K562 (cell line): ENCODE data around the gene NBEA. TPM values are rescaled to one million over a fixed set of nuclear protein-coding genes. Genes with fewer than 3 reads are reported as not detected.

Experiments
- ATAC-seq: fragments of 200-7000 bp; cut with Tn5 transposase; 3 replicates; pipeline ENCODE4 v1.9.1; 2020; ENCODE audit warnings: moderate library complexity
- BruUV-seq: library from RNA; stranded (reverse); fragments of 400-500 nt; replicated peaks from 2 replicates; lab custom pipeline; 2021; lab: Mats Ljungman, UMichigan
- CTCF ChIA-PET: fragments of 300-600 bp; formaldehyde crosslinking; extraction: SDS; loops from one replicate; lab custom pipeline; 2021; ENCODE audit warnings: low intra/inter-chr PET ratio; lab: Yijun Ruan, JAX
- POLR2A ChIA-PET: fragments of 300-600, 350-650 bp; sonication (Branson Sonifier 250); formaldehyde crosslinking; extraction: SDS; loops from one replicate; lab custom pipeline; 2021; ENCODE audit warnings: antibody characterized with exemption, inconsistent platforms; lab: Yijun Ruan, JAX
- DNase-seq, 4 experiments: peaks; one replicate each; pipeline versions ENCODE4 v3.0.0 to v3.0.0-alpha.2; 2011 to 2018; ENCODE audit warnings: low spot score in 3 of 4, mixed read lengths in 3 of 4; ENCODE audit errors: extremely low read depth in 1 of 4
- FAIRE-seq: peaks from 2 replicates; lab custom pipeline; 2011; peaks lifted over from hg19 to GRCh38; lab: Jason Lieb, UNC
- H2AFZ ChIP-seq: 2 replicates; pipeline ENCODE4 v1.6.0; 2011; ENCODE audit warnings: low read depth, low read length, control low read depth, inconsistent platforms
- H3K27ac ChIP-seq: fragments of 200-600 bp; 3 replicates; pipeline ENCODE4 v1.8.0; 2011; ENCODE audit warnings: low read depth, mild to moderate bottlenecking, control low read depth, inconsistent platforms, low read length, moderate library complexity, mixed read lengths; ENCODE audit errors: extremely low read depth
- H3K27me3 ChIP-seq, 2 experiments: fragments of 300-600 bp in 1 of 2; 2 replicates in 1 of 2; 3 replicates in 1 of 2; pipeline versions ENCODE4 v1.6.0 to v1.8.0; 2011; ENCODE audit warnings: inconsistent platforms in 2 of 2, low read length in 2 of 2, mild to moderate bottlenecking in 1 of 2, mixed read lengths in 1 of 2, moderate library complexity in 1 of 2; ENCODE audit not compliant: control insufficient read depth in 2 of 2, insufficient read depth in 2 of 2
- H3K36me3 ChIP-seq: fragments of 300-600 bp; 3 replicates; pipeline ENCODE4 v1.8.0; 2011; ENCODE audit warnings: mild to moderate bottlenecking, low read length, inconsistent platforms; ENCODE audit not compliant: control insufficient read depth, insufficient read depth
- H3K4me1 ChIP-seq, 2 experiments: fragments of 200-600 bp in 1 of 2; replicated peaks in 1 of 2; 2 replicates in 1 of 2; 3 replicates in 1 of 2; pipeline versions ENCODE4 v1.5.1 to v1.8.0; 2011; ENCODE audit warnings: inconsistent platforms in 2 of 2, low read length in 2 of 2, mild to moderate bottlenecking in 1 of 2, mixed read lengths in 1 of 2, moderate library complexity in 1 of 2; ENCODE audit not compliant: control insufficient read depth in 2 of 2, insufficient read depth in 2 of 2
- H3K4me2 ChIP-seq: 2 replicates; pipeline ENCODE4 v1.6.1; 2011; ENCODE audit warnings: low read length, control low read depth, inconsistent platforms, mixed read lengths; ENCODE audit not compliant: insufficient read depth
- H3K4me3 ChIP-seq: fragments of 200-600 bp; sonication (generic), shearing (Covaris generic); 2 replicates; pipeline ENCODE4 v1.5.1; 2016; ENCODE audit warnings: control low read depth, inconsistent platforms
- H3K79me2 ChIP-seq: fragments of 200-600 bp; 3 replicates; pipeline ENCODE4 v1.8.0; 2011; ENCODE audit warnings: low read length, inconsistent platforms; ENCODE audit not compliant: control insufficient read depth, insufficient read depth
- H3K9ac ChIP-seq, 2 experiments: 2 replicates each; pipeline versions ENCODE4 v1.6.0 to v1.6.1; 2011; ENCODE audit warnings: low read depth in 2 of 2, low read length in 2 of 2, control low read depth in 1 of 2, inconsistent platforms in 1 of 2, mild to moderate bottlenecking in 1 of 2, mixed read lengths in 1 of 2; ENCODE audit not compliant: insufficient read depth in 1 of 2
- H3K9me1 ChIP-seq: one replicate; pipeline ENCODE4 v1.6.0; 2011; ENCODE audit warnings: inconsistent platforms, mild to moderate bottlenecking, low read length, moderate library complexity; ENCODE audit not compliant: control insufficient read depth, insufficient read depth
- H3K9me3 ChIP-seq: replicated peaks from 2 replicates; pipeline ENCODE4 v1.5.1; 2011; ENCODE audit warnings: low read depth, low read length, inconsistent platforms; ENCODE audit not compliant: control insufficient read depth, insufficient read depth
- H4K20me1 ChIP-seq: replicated peaks from 2 replicates; pipeline ENCODE4 v1.6.1; 2011; ENCODE audit warnings: low read length, inconsistent platforms, mixed read lengths; ENCODE audit not compliant: control insufficient read depth, insufficient read depth
- CBX3 ChIP-seq, 2 experiments: IDR thresholded peaks; 1 replicate in 1 of 2; 2 replicates in 1 of 2; pipeline ENCODE4 v1.6.1; 2012; ENCODE audit warnings: inconsistent platforms in 2 of 2, low read length in 2 of 2, borderline replicate concordance in 1 of 2, control low read depth in 1 of 2
- KLF6 ChIP-seq: fragments of 250-450 bp; sonication (Bioruptor Pico); IDR thresholded peaks from 2 replicates; pipeline ENCODE4 v1.4.0; 2020; ENCODE audit warnings: mild to moderate bottlenecking, moderate library complexity, borderline replicate concordance
- MED1 ChIP-seq: sonication (generic); formaldehyde crosslinking; IDR thresholded peaks from 2 replicates; pipeline ENCODE4 v1.8.1; 2023; ENCODE audit warnings: missing genetic modification reagents, borderline replicate concordance
- ZNF764 ChIP-seq: fragments of 250-450 bp; sonication (Bioruptor Pico); IDR thresholded peaks from 2 replicates; pipeline ENCODE4 v1.4.0; 2020; ENCODE audit warnings: low read depth, mild to moderate bottlenecking, moderate library complexity
- WGBS: fragments of 100-300 bp; shearing (Covaris generic); methylation state at CpG from one replicate; pipeline ENCODE4 v1.1.6; 2016; ENCODE audit warnings: low coverage, mixed read lengths; ENCODE audit not compliant: insufficient coverage; ENCODE audit errors: missing lambda C conversion rate; 5-methylcytosine and 5-hydroxymethylcytosine counted together
- in situ Hi-C: fragments of 300-500 bp; cut with MboI; formaldehyde crosslinking; loops from 4 replicates; pipeline ENCODE4 v1.15.0; 2018; ENCODE audit warnings: inconsistent platforms, mixed read lengths
- intact Hi-C: fragments of 100-400 bp; cut with micrococcal nuclease; formaldehyde crosslinking; loops from 2 replicates; pipeline ENCODE4 v1.14.2; 2022
- polyA plus RNA-seq, 8 experiments: library from polyadenylated mRNA; depleted of rRNA in 4 of 8; stranded (reverse) in 5 of 8; unstranded in 3 of 8; fragments of >200 nt; fragmentation: Nextera tagmentation in 2 of 8; fragmentation: Illumina TruSeq in 1 of 8; extraction: Ambion mirVana in 2 of 8; extraction: Trizol in 1 of 8; gene quantifications; 2 replicates each; pipeline versions ENCODE4 v1.2.1 to v1.2.3, GENCODE V29; 2011 to 2014; ENCODE audit warnings: inconsistent platforms in 1 of 8, missing spikeins in 1 of 8
- total RNA-seq, 7 experiments: library from RNA; depleted of rRNA in 6 of 7; stranded (reverse); fragments of >200 nt in 6 of 7; fragmentation: Illumina TruSeq in 2 of 7; extraction: Trizol in 2 of 7; gene quantifications; 2 replicates each; pipeline versions ENCODE4 v1.2.1 to v1.2.3, GENCODE V29; 2011 to 2021; ENCODE audit warnings: low replicate concordance in 1 of 7
- TF ChIP-seq, protein P1 (sequence below): sonication (generic); formaldehyde crosslinking; IDR thresholded peaks from 2 replicates; pipeline ENCODE4 v1.8.1; 2023; ENCODE audit warnings: mild to moderate bottlenecking, missing genetic modification reagents
- TF ChIP-seq, protein P2 (sequence below): sonication (generic); formaldehyde crosslinking; IDR thresholded peaks from 2 replicates; pipeline ENCODE4 v1.8.1; 2023; ENCODE audit warnings: mild to moderate bottlenecking, missing genetic modification reagents
- TF ChIP-seq, protein P3 (sequence below): fragments of 250-450 bp; sonication (Bioruptor Pico); IDR thresholded peaks from 2 replicates; pipeline ENCODE4 v1.8.0; 2021; ENCODE audit warnings: mild to moderate bottlenecking, moderate library complexity
- TF ChIP-seq, protein P4 (sequence below), 2 experiments: IDR thresholded peaks; 2 replicates each; pipeline ENCODE4 v1.6.1; 2011; ENCODE audit warnings: borderline replicate concordance in 1 of 2, control low read depth in 1 of 2, low read depth in 1 of 2, low read length in 1 of 2, mild to moderate bottlenecking in 1 of 2, mixed read lengths in 1 of 2, moderate library complexity in 1 of 2; ENCODE audit not compliant: insufficient read depth in 1 of 2, insufficient read length in 1 of 2, poor library complexity in 1 of 2, severe bottlenecking in 1 of 2; ENCODE audit errors: extremely low read depth in 1 of 2
- TF ChIP-seq, protein P5 (sequence below): fragments of 450-650 bp; formaldehyde crosslinking; IDR thresholded peaks from 2 replicates; pipeline ENCODE4 v1.4.0; 2020; ENCODE audit warnings: mild to moderate bottlenecking

NBEA gene
- total and polyA plus RNA-seq, 9 of the 15 experiments (the other 6 are each of a cell fraction or from before 2014, with no cell fraction given), result 0.03 to 0.94 (median 0.05) TPM; not detected in 2

DNA sequence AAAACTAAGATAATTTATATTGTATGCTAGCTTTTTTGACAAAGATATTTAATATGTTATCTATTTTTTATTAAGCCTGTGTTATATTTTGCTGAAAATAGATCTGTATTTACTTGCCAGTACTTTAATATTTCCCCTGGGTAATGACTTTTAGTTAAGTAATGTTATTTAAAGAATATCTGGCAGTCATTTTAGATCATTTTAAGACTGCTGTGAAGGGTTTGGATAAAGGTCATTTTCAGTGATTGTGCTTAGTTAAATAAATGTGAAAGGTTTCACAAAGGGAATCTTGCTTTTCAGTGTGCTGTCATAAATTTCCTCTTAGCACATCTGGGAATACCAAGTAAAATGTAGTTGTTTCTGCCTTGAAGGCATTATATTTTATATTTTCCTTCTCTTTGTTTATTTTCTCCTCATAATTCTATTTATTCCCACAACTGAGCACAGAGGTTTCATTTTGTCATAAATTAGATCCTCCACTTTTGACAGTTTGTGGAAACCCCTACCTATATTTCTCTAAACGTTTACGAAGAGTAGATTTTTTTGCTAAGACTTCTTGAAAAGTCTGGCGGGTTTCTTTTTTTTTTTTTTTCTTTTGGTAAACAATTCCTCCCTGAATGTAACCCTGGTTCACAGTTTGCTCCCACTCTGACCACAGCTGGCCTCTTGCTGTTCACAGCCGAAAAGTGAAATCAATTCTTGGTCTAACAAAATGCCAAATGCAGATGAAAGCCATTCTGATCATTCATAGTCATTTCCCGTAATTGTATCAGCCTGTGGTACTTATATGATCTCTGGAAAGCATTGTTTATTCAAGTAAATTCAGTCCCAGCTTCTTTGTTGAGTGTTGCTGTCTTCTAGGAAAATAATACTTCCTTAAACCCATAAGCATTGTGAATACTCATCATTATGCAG is 446.6 kb downstream of the NBEA start:
- Histone ChIP-seq H3K27ac (no peak overlapping the region), H3K9me3 (no peaks in the 10 kb centered on the region), H3K36me3 (no peaks in the 10 kb centered on the region), H2AFZ (no peak overlapping the region), H3K4me1 (no peaks in the 10 kb centered on the region), H3K4me3 (no peak overlapping the region), H3K9ac (no peak overlapping the region), H3K27me3 (no peaks in the 10 kb centered on the region), H3K79me2 (no peaks in the 10 kb centered on the region), H3K4me2 (no peak overlapping the region), H4K20me1 (no peaks in the 10 kb centered on the region), H3K9me1 (no peaks in the 10 kb centered on the region)
- no peak for FAIRE-seq
- intact Hi-C loops (no loop called here), in situ Hi-C loops (no loop called here)
- WGBS, result 4% methylated on average over 4 of the region's 5 CpGs
- CTCF ChIA-PET, result no interaction called here
- no peak for DNase-seq
- ATAC-seq, result no peak
- POLR2A ChIA-PET, result no interaction called here
- BruUV-seq, result no TSS peak
- TF ChIP-seq ZNF764 (no peak), KLF6 (CRISPR knock-in tag) (no peak), MED1 (no peak), CBX3 (IDR thresholded peaks at IDR 0.05; ENCODE audit: borderline replicate concordance in 1 of 2, low read length in 2 of 2) (no peak)
- TF ChIP-seq, protein P1, sequence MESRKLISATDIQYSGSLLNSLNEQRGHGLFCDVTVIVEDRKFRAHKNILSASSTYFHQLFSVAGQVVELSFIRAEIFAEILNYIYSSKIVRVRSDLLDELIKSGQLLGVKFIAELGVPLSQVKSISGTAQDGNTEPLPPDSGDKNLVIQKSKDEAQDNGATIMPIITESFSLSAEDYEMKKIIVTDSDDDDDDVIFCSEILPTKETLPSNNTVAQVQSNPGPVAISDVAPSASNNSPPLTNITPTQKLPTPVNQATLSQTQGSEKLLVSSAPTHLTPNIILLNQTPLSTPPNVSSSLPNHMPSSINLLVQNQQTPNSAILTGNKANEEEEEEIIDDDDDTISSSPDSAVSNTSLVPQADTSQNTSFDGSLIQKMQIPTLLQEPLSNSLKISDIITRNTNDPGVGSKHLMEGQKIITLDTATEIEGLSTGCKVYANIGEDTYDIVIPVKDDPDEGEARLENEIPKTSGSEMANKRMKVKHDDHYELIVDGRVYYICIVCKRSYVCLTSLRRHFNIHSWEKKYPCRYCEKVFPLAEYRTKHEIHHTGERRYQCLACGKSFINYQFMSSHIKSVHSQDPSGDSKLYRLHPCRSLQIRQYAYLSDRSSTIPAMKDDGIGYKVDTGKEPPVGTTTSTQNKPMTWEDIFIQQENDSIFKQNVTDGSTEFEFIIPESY, result no peak
- TF ChIP-seq, protein P2, sequence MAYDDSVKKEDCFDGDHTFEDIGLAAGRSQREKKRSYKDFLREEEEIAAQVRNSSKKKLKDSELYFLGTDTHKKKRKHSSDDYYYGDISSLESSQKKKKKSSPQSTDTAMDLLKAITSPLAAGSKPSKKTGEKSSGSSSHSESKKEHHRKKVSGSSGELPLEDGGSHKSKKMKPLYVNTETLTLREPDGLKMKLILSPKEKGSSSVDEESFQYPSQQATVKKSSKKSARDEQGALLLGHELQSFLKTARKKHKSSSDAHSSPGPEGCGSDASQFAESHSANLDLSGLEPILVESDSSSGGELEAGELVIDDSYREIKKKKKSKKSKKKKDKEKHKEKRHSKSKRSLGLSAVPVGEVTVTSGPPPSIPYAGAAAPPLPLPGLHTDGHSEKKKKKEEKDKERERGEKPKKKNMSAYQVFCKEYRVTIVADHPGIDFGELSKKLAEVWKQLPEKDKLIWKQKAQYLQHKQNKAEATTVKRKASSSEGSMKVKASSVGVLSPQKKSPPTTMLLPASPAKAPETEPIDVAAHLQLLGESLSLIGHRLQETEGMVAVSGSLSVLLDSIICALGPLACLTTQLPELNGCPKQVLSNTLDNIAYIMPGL (CRISPR knock-in tag), result no peak
- TF ChIP-seq, protein P3, sequence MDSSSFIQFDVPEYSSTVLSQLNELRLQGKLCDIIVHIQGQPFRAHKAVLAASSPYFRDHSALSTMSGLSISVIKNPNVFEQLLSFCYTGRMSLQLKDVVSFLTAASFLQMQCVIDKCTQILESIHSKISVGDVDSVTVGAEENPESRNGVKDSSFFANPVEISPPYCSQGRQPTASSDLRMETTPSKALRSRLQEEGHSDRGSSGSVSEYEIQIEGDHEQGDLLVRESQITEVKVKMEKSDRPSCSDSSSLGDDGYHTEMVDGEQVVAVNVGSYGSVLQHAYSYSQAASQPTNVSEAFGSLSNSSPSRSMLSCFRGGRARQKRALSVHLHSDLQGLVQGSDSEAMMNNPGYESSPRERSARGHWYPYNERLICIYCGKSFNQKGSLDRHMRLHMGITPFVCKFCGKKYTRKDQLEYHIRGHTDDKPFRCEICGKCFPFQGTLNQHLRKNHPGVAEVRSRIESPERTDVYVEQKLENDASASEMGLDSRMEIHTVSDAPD (CRISPR knock-in tag), result no peak
- TF ChIP-seq, protein P4, sequence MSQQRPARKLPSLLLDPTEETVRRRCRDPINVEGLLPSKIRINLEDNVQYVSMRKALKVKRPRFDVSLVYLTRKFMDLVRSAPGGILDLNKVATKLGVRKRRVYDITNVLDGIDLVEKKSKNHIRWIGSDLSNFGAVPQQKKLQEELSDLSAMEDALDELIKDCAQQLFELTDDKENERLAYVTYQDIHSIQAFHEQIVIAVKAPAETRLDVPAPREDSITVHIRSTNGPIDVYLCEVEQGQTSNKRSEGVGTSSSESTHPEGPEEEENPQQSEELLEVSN (IDR thresholded peaks at IDR 0.05; ENCODE audit: borderline replicate concordance in 1 of 2, extremely low read depth in 1 of 2, insufficient read depth in 1 of 2, insufficient read length in 1 of 2, low read depth in 1 of 2, low read length in 1 of 2, poor library complexity in 1 of 2, severe bottlenecking in 1 of 2), result no peak
- TF ChIP-seq, protein P5, sequence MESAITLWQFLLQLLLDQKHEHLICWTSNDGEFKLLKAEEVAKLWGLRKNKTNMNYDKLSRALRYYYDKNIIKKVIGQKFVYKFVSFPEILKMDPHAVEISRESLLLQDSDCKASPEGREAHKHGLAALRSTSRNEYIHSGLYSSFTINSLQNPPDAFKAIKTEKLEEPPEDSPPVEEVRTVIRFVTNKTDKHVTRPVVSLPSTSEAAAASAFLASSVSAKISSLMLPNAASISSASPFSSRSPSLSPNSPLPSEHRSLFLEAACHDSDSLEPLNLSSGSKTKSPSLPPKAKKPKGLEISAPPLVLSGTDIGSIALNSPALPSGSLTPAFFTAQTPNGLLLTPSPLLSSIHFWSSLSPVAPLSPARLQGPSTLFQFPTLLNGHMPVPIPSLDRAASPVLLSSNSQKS, result no peak
